ENCODE measurements around the gene LRRC10. TPM values are rescaled to one million over a fixed set of nuclear protein-coding genes. Genes with fewer than 3 reads are reported as not detected.

LRRC10 gene
- total RNA-seq: not detected

- H3K27ac ChIP-seq: no peak within 1 kb of the TSS
- no peak for TF ChIP-seq POLR2A (IDR thresholded peaks at IDR 0.05)
- no peak for TF ChIP-seq EP300 (IDR thresholded peaks at IDR 0.05; ENCODE audit: low read depth)
- TF ChIP-seq CTCF (IDR thresholded peaks at IDR 0.05): no peak
- TF ChIP-seq POLR2AphosphoS5 (IDR thresholded peaks at IDR 0.05): no peak
- in situ Hi-C loops (cut with MboI; ENCODE audit: low pct_ligation_motif_present in 1 of 4, low pct_unique_long_range_greater_than_20kb in 1 of 4, low sequenced_read_pairs in 3 of 4) (no loop called here), intact Hi-C loops (cut with DNase I; ENCODE audit: low total_unique reads) (no loop called here)
- no peak within 1 kb of the TSS for H3K4me3 ChIP-seq
- DNase-seq: no peak
- H3K4me1 ChIP-seq: no peaks in the 10 kb centered on the region
- no peaks in the 10 kb centered on the region for H3K9me3 ChIP-seq
- WGBS, 2 donors (ENCODE audit: low coverage in 1 of 2): 89 to 100% methylated on average over 4 to 11 of the region's 11 CpGs
- H3K36me3 ChIP-seq: no peaks in the 10 kb centered on the region
- no peaks in the 10 kb centered on the region for H3K27me3 ChIP-seq
These were observed at the start of gene LRRC10 for GRCh38 chr12:69610729-69611128. Gene LRRC10, minus strand, starts transcription at chr12:69610907. Its CDS starts 69 bp downstream, at chr12:69610838.

GRCh38 chr12:69660164-69660863, 49.6 kb upstream of the LRRC10 start:
- in situ Hi-C loops (cut with MboI; ENCODE audit: low pct_ligation_motif_present in 1 of 4, low pct_unique_long_range_greater_than_20kb in 1 of 4, low sequenced_read_pairs in 3 of 4): no loop called here
- Histone ChIP-seq H3K4me3 (no peak overlapping the region), H3K9me3 (no peaks in the 10 kb centered on the region), H3K4me1 (no peaks in the 10 kb centered on the region), H3K36me3 (no peaks in the 10 kb centered on the region), H3K27me3 (no peaks in the 10 kb centered on the region), H3K27ac (no peak overlapping the region)
- no peak for TF ChIP-seq CTCF (IDR thresholded peaks at IDR 0.05)
- no peak for TF ChIP-seq POLR2A (IDR thresholded peaks at IDR 0.05)
- TF ChIP-seq EP300 (IDR thresholded peaks at IDR 0.05; ENCODE audit: low read depth): no peak
- no peak for TF ChIP-seq POLR2AphosphoS5 (IDR thresholded peaks at IDR 0.05)
- intact Hi-C loops (cut with DNase I; ENCODE audit: low total_unique reads): no loop called here
- DNase-seq: no peak
- WGBS, 2 donors (ENCODE audit: low coverage in 1 of 2): 81 to 92% methylated on average over 1 of the region's 1 CpG

- Histone ChIP-seq H3K4me1 (no peaks in the 10 kb centered on the region), H3K9me3 (no peaks in the 10 kb centered on the region), H3K36me3 (no peaks in the 10 kb centered on the region), H3K4me3 (no peak overlapping the region), H3K27me3 (no peaks in the 10 kb centered on the region), H3K27ac (no peak overlapping the region)
- intact Hi-C loops (cut with DNase I; ENCODE audit: low total_unique reads): no loop called here
- no peak for TF ChIP-seq EP300 (IDR thresholded peaks at IDR 0.05; ENCODE audit: low read depth)
- TF ChIP-seq POLR2AphosphoS5 (IDR thresholded peaks at IDR 0.05): no peak
- no peak for TF ChIP-seq POLR2A (IDR thresholded peaks at IDR 0.05)
- no peak for TF ChIP-seq CTCF (IDR thresholded peaks at IDR 0.05)
- DNase-seq: no peak
- 48 to 65% methylated on average over 2 of the region's 2 CpGs for WGBS, 2 donors (ENCODE audit: low coverage in 1 of 2)
- in situ Hi-C loops (cut with MboI; ENCODE audit: low pct_ligation_motif_present in 1 of 4, low pct_unique_long_range_greater_than_20kb in 1 of 4, low sequenced_read_pairs in 3 of 4): no loop called here
These were observed 47.5 kb upstream of the LRRC10 start for GRCh38 chr12:69658203-69658602.

GRCh38 chr12:69657376-69658137, 46.9 kb upstream of the LRRC10 start:
- DNase-seq: no peak
- in situ Hi-C loops (cut with MboI; ENCODE audit: low pct_ligation_motif_present in 1 of 4, low pct_unique_long_range_greater_than_20kb in 1 of 4, low sequenced_read_pairs in 3 of 4): no loop called here

More at GRCh38 chr12:69657376-69658137, 46.9 kb upstream of the LRRC10 start:
- WGBS, 2 donors (ENCODE audit: low coverage in 1 of 2): 77 to 88% methylated on average over 6 to 9 of the region's 9 CpGs
- intact Hi-C loops (cut with DNase I; ENCODE audit: low total_unique reads): no loop called here
- H3K9me3 ChIP-seq: no peaks in the 10 kb centered on the region
- H3K4me3 ChIP-seq: no peak overlapping the region
- H3K4me1 ChIP-seq: no peaks in the 10 kb centered on the region
- TF ChIP-seq POLR2AphosphoS5 (IDR thresholded peaks at IDR 0.05) (no peak), CTCF (IDR thresholded peaks at IDR 0.05) (no peak), POLR2A (IDR thresholded peaks at IDR 0.05) (no peak), EP300 (IDR thresholded peaks at IDR 0.05; ENCODE audit: low read depth) (no peak)
- no peaks in the 10 kb centered on the region for H3K27me3 ChIP-seq
- H3K27ac ChIP-seq: no peak overlapping the region
- H3K36me3 ChIP-seq: no peaks in the 10 kb centered on the region
